ENCODE data around the gene APBB3. TPM values are rescaled to one million over a fixed set of nuclear protein-coding genes. Genes with fewer than 3 reads are reported as not detected.

APBB3 gene
- total RNA-seq, 1 donor from 2014 or later: 70.7 TPM

GRCh38 chr5:140570488-140570887 is 6.1 kb upstream of the APBB3 start:
- no peaks in the 10 kb centered on the region for H3K9me3 Mint-ChIP-seq (ENCODE audit: unreplicated experiment)
- H3K27me3 Mint-ChIP-seq (ENCODE audit: unreplicated experiment): no peaks in the 10 kb centered on the region
- no peak for DNase-seq (ENCODE audit: extremely low spot score, unreplicated experiment)
- no peak overlapping the region for H3K4me3 Mint-ChIP-seq (ENCODE audit: unreplicated experiment)
- H3K36me3 Mint-ChIP-seq (ENCODE audit: unreplicated experiment): peaks cover 16% of the 10 kb centered on the region
- TF ChIP-seq, protein P1, sequence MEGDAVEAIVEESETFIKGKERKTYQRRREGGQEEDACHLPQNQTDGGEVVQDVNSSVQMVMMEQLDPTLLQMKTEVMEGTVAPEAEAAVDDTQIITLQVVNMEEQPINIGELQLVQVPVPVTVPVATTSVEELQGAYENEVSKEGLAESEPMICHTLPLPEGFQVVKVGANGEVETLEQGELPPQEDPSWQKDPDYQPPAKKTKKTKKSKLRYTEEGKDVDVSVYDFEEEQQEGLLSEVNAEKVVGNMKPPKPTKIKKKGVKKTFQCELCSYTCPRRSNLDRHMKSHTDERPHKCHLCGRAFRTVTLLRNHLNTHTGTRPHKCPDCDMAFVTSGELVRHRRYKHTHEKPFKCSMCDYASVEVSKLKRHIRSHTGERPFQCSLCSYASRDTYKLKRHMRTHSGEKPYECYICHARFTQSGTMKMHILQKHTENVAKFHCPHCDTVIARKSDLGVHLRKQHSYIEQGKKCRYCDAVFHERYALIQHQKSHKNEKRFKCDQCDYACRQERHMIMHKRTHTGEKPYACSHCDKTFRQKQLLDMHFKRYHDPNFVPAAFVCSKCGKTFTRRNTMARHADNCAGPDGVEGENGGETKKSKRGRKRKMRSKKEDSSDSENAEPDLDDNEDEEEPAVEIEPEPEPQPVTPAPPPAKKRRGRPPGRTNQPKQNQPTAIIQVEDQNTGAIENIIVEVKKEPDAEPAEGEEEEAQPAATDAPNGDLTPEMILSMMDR (IDR thresholded peaks at IDR 0.05): no peak
- peaks cover 16% of the 10 kb centered on the region for H3K4me1 Mint-ChIP-seq (ENCODE audit: unreplicated experiment)
- H3K27ac Mint-ChIP-seq (ENCODE audit: unreplicated experiment): no peak overlapping the region

DNA sequence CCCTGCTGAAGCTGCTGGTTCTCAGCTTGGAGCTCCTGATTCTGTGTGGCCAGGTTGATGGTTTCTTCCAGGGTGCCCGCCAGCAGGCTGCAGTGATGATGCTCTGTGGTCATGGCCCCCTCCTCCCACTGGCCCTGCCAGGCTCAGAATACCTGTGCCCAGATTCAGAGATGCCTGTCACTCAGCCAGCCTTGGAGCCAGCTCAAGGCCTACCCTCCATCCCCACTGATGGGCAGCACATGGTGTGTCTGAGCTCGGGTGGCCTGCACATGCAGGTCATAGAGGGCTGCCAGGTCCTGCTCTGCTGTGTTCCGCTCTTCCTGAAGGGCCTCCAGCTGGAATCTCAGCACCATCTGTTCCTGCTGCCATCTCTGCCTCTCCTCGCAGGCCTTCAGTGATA is 5.7 kb upstream of the APBB3 start:
- Mint-ChIP-seq H3K27ac (ENCODE audit: unreplicated experiment) (no peak overlapping the region), H3K36me3 (ENCODE audit: unreplicated experiment) (peaks cover 16% of the 10 kb centered on the region), H3K9me3 (ENCODE audit: unreplicated experiment) (no peaks in the 10 kb centered on the region), H3K27me3 (ENCODE audit: unreplicated experiment) (no peaks in the 10 kb centered on the region), H3K4me3 (ENCODE audit: unreplicated experiment) (no peak overlapping the region), H3K4me1 (ENCODE audit: unreplicated experiment) (peaks cover 21% of the 10 kb centered on the region)
- TF ChIP-seq, protein P1 (IDR thresholded peaks at IDR 0.05): no peak
- DNase-seq (ENCODE audit: extremely low spot score, unreplicated experiment): peak; percentile 75

DNA sequence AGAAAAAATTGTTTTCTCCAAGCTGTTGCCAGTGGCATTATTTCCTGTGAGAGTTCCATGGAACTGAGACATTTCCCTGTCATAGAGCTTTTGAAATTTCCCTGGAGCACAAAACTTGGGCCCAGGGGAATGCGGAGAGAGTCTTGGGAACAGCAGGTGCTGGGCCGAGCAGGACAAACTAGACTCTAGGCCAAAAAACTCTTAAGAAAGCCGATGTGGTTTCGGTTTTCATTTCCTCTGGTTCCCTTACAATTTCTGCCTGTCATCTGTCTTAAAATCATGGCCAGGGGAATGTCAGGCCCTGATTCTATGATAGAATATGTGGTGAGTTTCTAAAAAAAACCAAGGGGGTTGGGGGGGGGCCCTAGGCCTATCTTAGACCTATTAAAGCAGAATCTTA is 4.8 kb upstream of the APBB3 start:
- H3K36me3 Mint-ChIP-seq (ENCODE audit: unreplicated experiment): peaks cover 16% of the 10 kb centered on the region
- H3K27ac Mint-ChIP-seq (ENCODE audit: unreplicated experiment): no peak overlapping the region
- TF ChIP-seq, protein P1 (IDR thresholded peaks at IDR 0.05): no peak
- no peaks in the 10 kb centered on the region for H3K27me3 Mint-ChIP-seq (ENCODE audit: unreplicated experiment)
- H3K4me3 Mint-ChIP-seq (ENCODE audit: unreplicated experiment): no peak overlapping the region
- peaks cover 21% of the 10 kb centered on the region for H3K4me1 Mint-ChIP-seq (ENCODE audit: unreplicated experiment)
- peak; percentile 30 for DNase-seq (ENCODE audit: extremely low spot score, unreplicated experiment)
- no peaks in the 10 kb centered on the region for H3K9me3 Mint-ChIP-seq (ENCODE audit: unreplicated experiment)

GRCh38 chr5:140568443-140569063 is 4.2 kb upstream of the APBB3 start:
- TF ChIP-seq, protein P1 (IDR thresholded peaks at IDR 0.05): no peak
- Mint-ChIP-seq H3K27ac (ENCODE audit: unreplicated experiment) (no peak overlapping the region), H3K9me3 (ENCODE audit: unreplicated experiment) (no peaks in the 10 kb centered on the region), H3K4me3 (ENCODE audit: unreplicated experiment) (no peak overlapping the region), H3K4me1 (ENCODE audit: unreplicated experiment) (peaks cover 22% of the 10 kb centered on the region), H3K27me3 (ENCODE audit: unreplicated experiment) (no peaks in the 10 kb centered on the region), H3K36me3 (ENCODE audit: unreplicated experiment) (peaks cover 16% of the 10 kb centered on the region)
- DNase-seq (ENCODE audit: extremely low spot score, unreplicated experiment): peak; percentile 51

DNA sequence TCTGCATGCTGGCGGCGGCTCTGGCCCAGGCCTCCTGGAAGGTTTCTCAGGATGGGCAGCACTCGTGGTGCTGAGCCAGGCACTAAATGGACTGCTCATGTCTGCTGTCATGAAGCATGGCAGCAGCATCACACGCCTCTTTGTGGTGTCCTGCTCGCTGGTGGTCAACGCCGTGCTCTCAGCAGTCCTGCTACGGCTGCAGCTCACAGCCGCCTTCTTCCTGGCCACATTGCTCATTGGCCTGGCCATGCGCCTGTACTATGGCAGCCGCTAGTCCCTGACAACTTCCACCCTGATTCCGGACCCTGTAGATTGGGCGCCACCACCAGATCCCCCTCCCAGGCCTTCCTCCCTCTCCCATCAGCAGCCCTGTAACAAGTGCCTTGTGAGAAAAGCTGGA is 3.5 kb upstream of the APBB3 start:
- peak; percentile 75 for DNase-seq (ENCODE audit: extremely low spot score, unreplicated experiment)
- Mint-ChIP-seq H3K27me3 (ENCODE audit: unreplicated experiment) (no peaks in the 10 kb centered on the region), H3K4me3 (ENCODE audit: unreplicated experiment) (no peak overlapping the region), H3K27ac (ENCODE audit: unreplicated experiment) (no peak overlapping the region), H3K4me1 (ENCODE audit: unreplicated experiment) (peaks cover 29% of the 10 kb centered on the region), H3K9me3 (ENCODE audit: unreplicated experiment) (no peaks in the 10 kb centered on the region), H3K36me3 (ENCODE audit: unreplicated experiment) (peaks cover 16% of the 10 kb centered on the region)
- TF ChIP-seq, protein P1 (IDR thresholded peaks at IDR 0.05): no peak
